ENCODE results near the gene MAPK14. TPM values are rescaled to one million over a fixed set of nuclear protein-coding genes. Genes with fewer than 3 reads are reported as not detected.

Gene MAPK14
- total RNA-seq, 1 experiment from 2014 or later: 38.0 TPM

DNA sequence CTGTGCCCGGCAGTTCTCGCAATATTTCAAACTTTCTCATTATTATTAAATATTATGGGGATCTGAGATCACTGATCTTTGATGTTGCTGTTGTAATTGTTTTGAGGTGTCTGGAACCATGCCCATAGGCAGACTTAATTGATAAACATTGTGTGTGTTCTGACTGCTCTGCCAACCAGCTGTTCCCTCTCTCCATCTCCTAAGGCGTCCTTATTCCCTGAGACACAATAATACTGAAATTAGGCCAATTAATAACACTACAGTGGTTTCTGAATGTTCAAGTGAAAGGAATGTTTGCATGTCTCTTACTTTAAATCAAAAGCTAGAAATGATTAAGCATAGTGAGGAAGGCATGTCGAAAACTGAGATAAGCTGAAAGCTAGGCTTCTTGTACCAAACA, 7.6 kb downstream of the MAPK14 start:
- DNase-seq (ENCODE audit: low spot score): no peak

DNA sequence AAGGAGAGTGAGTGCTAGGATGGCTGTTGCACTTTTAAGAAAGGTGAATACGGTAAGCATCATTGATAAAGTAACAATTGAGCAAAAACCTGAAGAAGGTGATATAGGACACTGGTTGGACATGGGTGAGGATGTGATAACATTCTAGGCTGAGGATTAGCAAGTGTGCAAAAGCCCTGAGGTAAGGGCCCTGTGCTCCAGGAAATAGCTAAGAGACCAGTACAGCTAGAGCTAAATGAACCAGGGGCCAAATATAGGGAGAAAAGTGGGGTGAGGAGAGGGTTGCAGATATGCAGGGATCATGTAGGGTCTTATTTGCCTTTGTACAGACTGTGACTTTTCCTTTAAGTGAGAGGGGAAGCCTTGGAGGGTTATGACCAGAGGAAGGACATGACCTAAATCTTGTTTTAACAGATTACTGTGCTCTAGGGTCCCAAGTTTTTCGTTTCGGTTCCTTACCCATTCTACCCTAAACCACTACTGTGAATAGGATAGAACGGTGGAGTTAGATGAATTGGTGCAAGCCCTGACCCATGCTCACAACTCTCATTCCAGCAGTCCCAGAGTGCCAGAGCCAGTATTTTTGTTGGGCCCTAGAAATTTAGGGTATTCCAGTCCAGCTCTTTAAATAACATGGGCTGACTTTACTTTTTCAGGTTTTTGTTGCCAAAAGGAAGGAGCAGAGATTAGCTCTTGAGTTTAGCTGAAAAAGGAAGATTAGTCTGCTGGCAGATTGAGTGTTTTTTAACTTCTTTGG, 10.7 kb downstream of the MAPK14 start:
- no peak for DNase-seq (ENCODE audit: low spot score)

DNA sequence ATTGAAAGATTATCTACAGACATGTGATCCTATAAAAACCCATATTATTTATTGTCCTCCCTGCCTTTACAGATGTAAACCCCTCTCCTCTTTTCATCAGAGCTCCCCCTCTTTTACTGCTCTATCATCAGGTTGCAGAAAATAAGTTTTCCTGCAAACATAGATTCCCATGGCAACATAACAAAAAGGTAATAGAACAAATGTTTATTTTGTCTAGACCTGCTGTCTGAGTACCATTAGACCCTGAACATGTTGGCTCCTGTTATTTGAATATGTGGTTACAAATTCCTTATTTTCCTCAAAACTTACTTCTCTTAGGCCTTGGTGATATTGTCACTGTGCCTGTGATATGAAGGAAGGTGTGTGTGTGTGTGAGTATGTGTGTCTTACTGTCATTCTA, 11.5 kb downstream of the MAPK14 start:
- DNase-seq (ENCODE audit: low spot score): no peak

DNA sequence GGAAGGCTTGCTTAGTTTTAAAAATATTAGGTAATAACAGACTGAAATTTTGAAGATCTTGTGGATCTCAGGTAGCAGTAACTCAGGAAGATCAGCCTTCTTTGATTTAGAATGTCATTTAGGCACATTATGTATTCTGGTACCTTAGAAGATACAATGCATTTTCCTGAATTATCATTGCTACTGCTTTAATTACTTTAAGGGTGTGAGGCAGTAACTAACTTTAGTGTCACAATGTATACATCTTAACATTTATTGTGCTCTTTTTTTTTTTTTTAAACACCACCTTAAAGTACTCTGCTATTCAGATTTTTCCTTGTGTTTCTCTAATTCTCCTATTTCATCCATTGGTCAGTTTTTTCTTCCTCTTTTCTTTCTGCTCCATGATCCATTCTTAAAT, 13.3 kb downstream of the MAPK14 start:
- no peak for DNase-seq (ENCODE audit: low spot score)

DNA sequence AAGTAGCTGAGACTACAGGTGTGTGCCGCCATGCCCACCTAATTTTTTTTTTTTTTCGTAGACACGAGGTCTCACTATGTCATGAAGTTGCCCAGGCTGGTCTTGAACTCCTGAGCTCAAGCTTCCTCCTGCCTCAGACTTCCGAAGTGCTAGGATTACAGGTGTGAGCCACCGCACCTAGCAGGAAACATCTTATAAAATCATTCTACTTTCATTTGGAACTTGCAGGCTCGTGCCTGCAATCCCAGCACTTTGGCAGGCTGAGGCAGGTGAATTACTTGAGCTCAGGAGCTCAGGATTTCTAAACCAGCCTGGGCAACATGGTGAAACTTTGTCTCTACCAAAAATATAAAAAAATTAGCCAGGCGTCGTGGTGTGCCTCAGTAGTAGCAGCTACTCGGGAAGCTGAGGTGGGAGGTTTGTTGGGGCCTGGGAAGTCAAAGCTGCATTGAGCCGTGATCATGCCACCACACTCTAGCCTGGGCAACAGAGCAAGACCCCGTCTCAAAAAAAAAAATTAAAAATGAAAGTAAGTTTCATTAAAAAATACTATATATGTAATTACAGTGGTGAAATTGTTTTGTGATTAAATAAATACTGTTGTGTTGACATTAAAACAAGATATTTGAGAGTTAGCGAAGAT, 15.1 kb downstream of the MAPK14 start:
- no peak for DNase-seq (ENCODE audit: low spot score)

DNA sequence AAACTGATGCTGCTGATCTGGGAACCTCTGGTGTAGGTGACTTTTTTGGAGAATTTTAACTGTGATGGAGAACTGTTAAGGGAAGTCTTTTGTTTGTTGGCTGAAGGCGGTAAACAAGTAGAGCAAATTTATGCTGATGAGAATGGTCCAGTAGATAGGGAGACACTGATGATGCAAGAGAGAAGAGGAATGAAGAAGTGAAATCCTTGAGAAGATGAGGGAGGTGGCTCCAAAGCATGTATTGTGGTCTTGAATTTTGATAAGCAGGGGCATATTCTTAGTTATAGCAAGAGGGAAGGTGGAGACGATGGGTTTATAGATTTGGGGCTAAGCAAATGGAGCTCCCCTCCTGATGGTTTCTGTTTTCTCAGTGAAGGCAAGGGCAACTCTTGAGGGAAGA, 22.0 kb downstream of the MAPK14 start:
- DNase-seq (ENCODE audit: low spot score): no peak

GRCh38 chr6:36050305-36050704, 22.7 kb downstream of the MAPK14 start:
- DNase-seq (ENCODE audit: low spot score): no peak

- DNase-seq (ENCODE audit: low spot score): no peak
Measured at GRCh38 chr6:36050947-36051710, 23.5 kb downstream of the MAPK14 start.

DNA sequence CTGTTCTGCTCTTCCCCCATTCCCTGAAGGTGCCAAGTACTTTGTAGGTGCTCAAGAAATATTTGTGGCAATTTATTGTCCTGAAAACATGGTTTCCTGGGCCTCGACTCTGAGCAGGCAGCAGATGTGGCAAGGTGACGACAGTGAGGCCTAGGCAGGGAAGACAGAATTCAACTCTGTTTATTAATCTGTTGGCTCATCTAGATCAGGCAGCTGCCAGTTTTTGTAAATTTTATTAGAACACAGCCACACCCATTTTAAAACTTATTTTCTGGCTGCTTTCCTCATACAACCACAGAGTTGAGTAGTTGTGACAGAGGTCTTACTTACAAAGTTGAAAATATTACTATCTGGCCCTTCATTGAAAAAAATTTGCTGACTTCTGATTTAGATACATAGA, 24.5 kb downstream of the MAPK14 start:
- DNase-seq (ENCODE audit: low spot score): no peak

GRCh38 chr6:36053878-36054277, 26.3 kb downstream of the MAPK14 start:
- DNase-seq (ENCODE audit: low spot score): no peak

- no peak for DNase-seq (ENCODE audit: low spot score)
Measured at GRCh38 chr6:36054415-36054814, 26.8 kb downstream of the MAPK14 start.

DNA sequence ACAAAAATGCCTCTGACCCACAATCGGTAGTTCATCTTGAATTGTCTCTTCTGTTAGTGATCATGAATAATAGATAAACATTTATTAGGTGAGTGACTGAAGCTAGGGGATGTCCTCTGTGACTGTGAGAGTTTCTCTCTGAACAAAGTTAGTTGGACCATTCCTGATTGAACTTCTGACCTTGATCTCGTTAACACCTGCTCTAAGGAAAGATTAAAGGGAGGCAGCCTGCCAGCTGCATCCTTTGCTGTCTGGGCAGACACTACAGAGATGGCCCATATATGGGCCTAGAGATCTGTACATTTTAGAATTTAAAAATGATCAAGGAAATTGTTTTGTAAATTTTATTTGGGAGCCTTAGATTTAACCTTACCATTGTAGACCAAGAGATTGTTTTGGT, 27.3 kb downstream of the MAPK14 start:
- DNase-seq (ENCODE audit: low spot score): no peak

DNA sequence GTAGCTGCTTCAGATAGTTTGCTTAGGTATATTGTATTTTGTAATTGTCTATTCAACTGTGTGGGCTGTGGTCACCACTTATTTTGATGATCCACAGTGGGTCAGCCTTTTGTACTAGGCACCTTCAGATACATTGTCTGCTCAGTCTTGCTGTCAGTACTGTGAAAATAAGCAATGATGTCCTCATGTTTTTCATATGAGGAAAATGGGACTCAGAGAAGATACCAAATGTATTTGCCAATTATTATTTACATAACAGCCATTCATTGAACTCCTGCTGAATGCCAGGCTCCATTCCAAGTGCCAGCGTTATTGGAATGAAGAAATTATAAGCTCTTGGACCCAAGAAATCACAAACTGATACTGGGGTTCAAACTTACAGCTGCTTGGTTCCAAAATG, 28.6 kb downstream of the MAPK14 start:
- DNase-seq (ENCODE audit: low spot score): no peak

DNA sequence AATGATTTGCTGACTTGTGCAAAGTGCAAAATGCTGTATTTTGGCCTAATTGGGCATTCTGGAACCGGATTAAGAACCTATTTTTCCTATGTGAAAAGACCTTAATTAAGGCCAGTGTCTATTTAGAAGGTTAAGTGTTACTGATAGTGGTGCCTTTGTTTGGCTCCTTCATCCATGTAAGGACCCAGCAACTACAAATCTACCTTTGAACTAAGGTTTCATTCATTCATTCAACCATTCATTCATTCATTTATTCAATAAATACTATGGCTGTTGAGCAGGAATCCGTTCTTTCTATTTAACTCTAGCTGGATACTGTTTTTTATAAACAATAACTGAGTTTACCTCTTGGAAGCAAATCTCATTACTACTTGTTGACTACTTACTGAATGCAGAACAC, 33.6 kb downstream of the MAPK14 start:
- no peak for DNase-seq (ENCODE audit: low spot score)

- no peak for DNase-seq (ENCODE audit: low spot score)
Measured at GRCh38 chr6:36062247-36062646, 34.6 kb downstream of the MAPK14 start.

DNA sequence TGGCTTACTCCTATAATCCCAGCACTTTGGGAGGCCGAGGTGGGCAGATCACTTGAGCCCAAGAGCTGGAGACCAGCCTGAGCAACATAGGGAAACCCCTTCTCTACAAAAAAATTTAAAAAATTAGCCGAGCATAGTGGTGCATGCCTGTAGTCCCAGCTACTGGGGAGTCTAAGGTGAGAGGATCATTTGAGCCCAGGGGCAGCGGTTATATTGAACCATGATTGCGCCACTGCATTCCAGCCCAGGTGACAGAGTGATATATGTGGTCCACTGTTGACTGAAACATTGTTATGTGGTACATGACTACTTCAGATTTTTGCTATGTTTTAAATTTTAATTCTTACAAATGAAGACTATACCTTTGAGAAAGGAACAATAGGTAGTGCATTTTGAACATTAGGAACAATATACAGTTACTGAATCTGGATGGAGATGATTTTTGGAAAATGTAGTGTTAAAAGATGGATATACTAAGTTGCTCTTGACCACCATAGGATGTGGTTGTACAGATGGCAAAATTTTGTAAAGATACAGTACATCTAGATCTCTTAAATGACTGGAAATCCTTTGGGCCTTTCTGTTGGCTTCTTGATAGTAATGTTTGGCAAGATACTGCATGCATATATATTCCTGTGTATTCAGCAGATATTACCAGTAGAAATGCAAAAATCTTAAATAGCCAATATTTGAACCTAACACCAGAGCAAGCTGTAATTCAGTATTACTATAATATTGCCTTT, 35.9 kb downstream of the MAPK14 start:
- DNase-seq (ENCODE audit: low spot score): no peak

DNA sequence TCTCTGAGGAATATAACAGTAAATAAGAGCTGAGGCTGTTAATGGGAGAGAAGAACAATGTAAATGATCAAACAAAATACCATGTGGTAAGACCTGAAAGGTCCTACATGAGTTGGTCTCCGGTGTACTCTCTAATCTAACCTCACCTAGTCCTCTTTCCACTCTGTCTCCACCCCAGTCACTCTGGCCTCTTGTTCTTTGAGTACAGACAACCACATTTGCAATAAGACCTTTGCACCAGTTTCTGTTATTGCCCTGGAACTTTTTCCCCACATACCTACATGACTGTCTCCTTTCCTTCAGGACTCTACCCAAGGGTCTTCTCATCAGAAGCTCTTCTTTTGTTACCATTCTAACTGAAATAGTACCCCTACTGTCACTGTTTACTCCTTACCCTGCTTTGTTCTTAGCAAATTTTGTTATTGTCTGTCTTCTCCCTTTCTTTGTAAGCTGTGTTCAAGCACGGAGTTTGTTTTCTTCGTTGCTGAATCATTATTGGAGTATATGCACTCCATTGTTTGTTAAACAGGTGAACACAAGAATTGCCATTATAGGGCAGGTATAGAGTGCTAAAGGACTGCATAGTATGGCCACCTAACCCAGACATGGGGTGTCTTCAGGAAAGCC, 37.3 kb downstream of the MAPK14 start:
- DNase-seq (ENCODE audit: low spot score): peak; percentile 57

GRCh38 chr6:36065916-36066315, 38.3 kb downstream of the MAPK14 start:
- no peak for DNase-seq (ENCODE audit: low spot score)

- peak; percentile 13 for DNase-seq (ENCODE audit: low spot score)
Measured at GRCh38 chr6:36066817-36067216, 39.2 kb downstream of the MAPK14 start.

DNA sequence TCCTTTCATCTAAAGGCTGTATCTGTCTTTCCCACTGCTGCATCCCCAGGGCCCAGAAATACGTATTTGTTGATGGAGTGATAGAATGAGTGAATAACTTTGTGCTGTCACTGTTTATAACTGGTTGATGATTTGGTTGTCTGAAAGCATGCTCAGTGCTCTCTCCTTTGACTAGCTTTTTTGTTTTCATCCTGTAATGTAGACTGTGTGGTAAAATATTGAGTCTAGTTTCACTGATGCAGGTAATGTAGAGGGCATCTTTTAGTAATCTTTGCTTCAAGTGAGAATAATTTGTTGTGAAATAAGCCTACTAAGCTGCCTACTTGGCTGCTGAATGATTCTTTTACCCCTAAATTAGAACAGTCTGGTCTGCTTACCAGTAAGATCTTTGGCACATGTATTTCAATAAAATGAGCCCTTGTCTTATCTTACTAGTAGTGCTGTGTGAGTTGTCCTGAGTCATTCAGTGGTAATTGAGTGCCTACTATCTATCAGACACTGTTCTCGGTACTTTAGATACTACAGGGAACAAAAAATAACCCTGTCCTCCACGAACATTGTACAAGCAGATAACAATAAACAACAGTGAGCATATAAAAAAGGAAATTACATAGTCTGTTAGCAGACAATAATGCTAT, 39.9 kb downstream of the MAPK14 start:
- DNase-seq (ENCODE audit: low spot score): no peak

DNA sequence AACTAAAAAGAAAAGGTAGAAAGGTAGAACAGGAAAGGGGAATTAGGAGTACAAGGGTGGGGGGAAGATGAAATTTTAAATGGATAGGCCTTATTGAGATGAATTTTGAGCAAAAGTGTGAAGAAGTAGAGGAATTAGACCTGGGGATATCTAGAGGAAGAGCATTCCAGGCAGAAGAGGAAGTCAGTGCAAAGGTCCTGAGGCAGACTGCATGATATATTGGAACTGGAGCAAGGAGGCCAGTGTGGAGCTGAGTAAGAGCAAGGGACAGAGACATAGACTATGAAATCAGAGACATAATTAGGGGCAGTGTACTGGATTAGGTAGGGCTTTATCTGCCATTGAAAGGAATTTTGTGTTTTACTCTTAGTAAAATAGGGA, 40.4 kb downstream of the MAPK14 start:
- DNase-seq (ENCODE audit: low spot score): no peak
